Measurements from ENCODE around the gene KCTD20. TPM values are rescaled to one million over a fixed set of nuclear protein-coding genes. Genes with fewer than 3 reads are reported as not detected.

Gene KCTD20
- total and polyA plus RNA-seq, 9 of the 15 experiments (the other 6 are each of a cell fraction or from before 2014, with no cell fraction given) = 28.9 to 160 (median 70.6) TPM

- Histone ChIP-seq H3K9me1 (ENCODE audit: control insufficient read depth, insufficient read depth, low read length) (no peaks in the 10 kb centered on the region), H3K27ac (ENCODE audit: extremely low read depth, low read depth, low read length) (no peak overlapping the region), H3K4me2 (ENCODE audit: insufficient read depth, low read length) (no peak overlapping the region), H3K79me2 (ENCODE audit: control insufficient read depth, insufficient read depth, low read length) (no peaks in the 10 kb centered on the region), H3K4me1 (replicated peaks in 1 of 2; ENCODE audit: control insufficient read depth in 2 of 2, insufficient read depth in 2 of 2, low read length in 2 of 2) (no peaks in the 10 kb centered on the region), H3K9ac (ENCODE audit: insufficient read depth in 1 of 2, low read depth in 2 of 2, low read length in 2 of 2) (no peak overlapping the region), H3K4me3 (no peak overlapping the region), H3K27me3 (ENCODE audit: control insufficient read depth in 2 of 2, insufficient read depth in 2 of 2, low read length in 2 of 2) (no peaks in the 10 kb centered on the region), H2AFZ (ENCODE audit: low read depth, low read length) (no peak overlapping the region), H3K36me3 (ENCODE audit: control insufficient read depth, insufficient read depth, low read length) (peaks cover 46% of the 10 kb centered on the region), H3K9me3 (replicated peaks; ENCODE audit: control insufficient read depth, insufficient read depth, low read depth, low read length) (no peaks in the 10 kb centered on the region), H4K20me1 (replicated peaks; ENCODE audit: control insufficient read depth, insufficient read depth, low read length) (no peaks in the 10 kb centered on the region)
- ChIA-PET POLR2A (interaction anchor here (0.9 to 1.8 kb wide), 3 partner anchors 11 to 13 kb away, joined by 3 read pairs; no protein-coding TSS in a partner anchor), CTCF (ENCODE audit: low intra/inter-chr PET ratio) (no interaction called here)
- in situ Hi-C loops (cut with MboI) = no loop called here
- BruUV-seq (replicated peaks) = no TSS peak
- WGBS (ENCODE audit: insufficient coverage, low coverage, missing lambda C conversion rate) = 65% methylated on average over 2 of the region's 2 CpGs
- DNase-seq (ENCODE audit: extremely low read depth in 1 of 4, low spot score in 3 of 4) = no peak
- no peak for ATAC-seq
- FAIRE-seq = no peak
- no peak for TF ChIP-seq TAL1 (IDR thresholded peaks at IDR 0.05)
- TF ChIP-seq FOXK1 (CRISPR knock-in tag; IDR thresholded peaks at IDR 0.05; ENCODE audit: borderline replicate concordance) = no peak
- TF ChIP-seq SUPT5H (IDR thresholded peaks at IDR 0.05) = no peak
- no peak for TF ChIP-seq SRSF7 (optimal IDR thresholded peaks at IDR 0.05; ENCODE audit: low read depth, low read length)
- no peak for TF ChIP-seq TCF3 (CRISPR knock-in tag; IDR thresholded peaks at IDR 0.05)
- no peak for TF ChIP-seq KDM4B (IDR thresholded peaks at IDR 0.05; ENCODE audit: borderline replicate concordance in 2 of 2, low read depth in 1 of 2)
- TF ChIP-seq ZNF124 (CRISPR knock-in tag; IDR thresholded peaks at IDR 0.05) = no peak
- no peak for TF ChIP-seq MLX (CRISPR knock-in tag; conservative IDR thresholded peaks at IDR 0.05)
- TF ChIP-seq BRF1 (IDR thresholded peaks at IDR 0.05; ENCODE audit: borderline replicate concordance, extremely low read depth, insufficient read length) = no peak
- TF ChIP-seq MCM5 (IDR thresholded peaks at IDR 0.05; ENCODE audit: low read depth) = no peak
- no peak for TF ChIP-seq KAT7 (CRISPR knock-in tag; IDR thresholded peaks at IDR 0.05; ENCODE audit: borderline replicate concordance)
- no peak for TF ChIP-seq NR3C1 (CRISPR knock-in tag; IDR thresholded peaks at IDR 0.05)
- no peak for TF ChIP-seq MCM3 (IDR thresholded peaks at IDR 0.05)
- no peak for TF ChIP-seq ZNF695 (CRISPR knock-in tag; IDR thresholded peaks at IDR 0.05)
- intact Hi-C loops (cut with micrococcal nuclease) = no loop called here
Observed at GRCh38 chr6:36506611-36507010, 63.8 kb downstream of the KCTD20 start.
